ENCODE measurements around the gene C1orf159. TPM values are rescaled to one million over a fixed set of nuclear protein-coding genes. Genes with fewer than 3 reads are reported as not detected.

C1orf159 gene
- polyA plus RNA-seq, 3 donors: 6.4 to 20.1 (median 14.1) TPM

GRCh38 chr1:1122078-1122811 lies 6.4 kb upstream of the C1orf159 start:
- DNase-seq (ENCODE audit: extremely low read depth in 1 of 11, low read depth in 9 of 11, low spot score in 4 of 11): peak in 2 of 11 donors; percentile 59 to 71

GRCh38 chr1:1121611-1122077 lies 5.8 kb upstream of the C1orf159 start:
- no peak for DNase-seq (ENCODE audit: extremely low read depth in 1 of 11, low read depth in 9 of 11, low spot score in 4 of 11)

GRCh38 chr1:1120866-1121591 lies 5.1 kb upstream of the C1orf159 start:
- no peak for DNase-seq (ENCODE audit: extremely low read depth in 1 of 11, low read depth in 9 of 11, low spot score in 4 of 11)

- DNase-seq (ENCODE audit: extremely low read depth in 1 of 11, low read depth in 9 of 11, low spot score in 4 of 11): no peak
These were observed 4.2 kb upstream of the C1orf159 start for GRCh38 chr1:1120096-1120495.

GRCh38 chr1:1119272-1119890 lies 3.5 kb upstream of the C1orf159 start:
- DNase-seq (ENCODE audit: extremely low read depth in 1 of 11, low read depth in 9 of 11, low spot score in 4 of 11): no peak

- no peak for DNase-seq (ENCODE audit: extremely low read depth in 1 of 11, low read depth in 9 of 11, low spot score in 4 of 11)
These were observed 3.0 kb upstream of the C1orf159 start for GRCh38 chr1:1118876-1119220.

- DNase-seq (ENCODE audit: extremely low read depth in 1 of 11, low read depth in 9 of 11, low spot score in 4 of 11): no peak
These were observed 2.4 kb upstream of the C1orf159 start for GRCh38 chr1:1118011-1118875.

- no peak for DNase-seq (ENCODE audit: extremely low read depth in 1 of 11, low read depth in 9 of 11, low spot score in 4 of 11)
These were observed 1.6 kb upstream of the C1orf159 start for GRCh38 chr1:1117469-1117831.

GRCh38 chr1:1116701-1117468 lies 996 bp upstream of the C1orf159 start:
- no peak for DNase-seq (ENCODE audit: extremely low read depth in 1 of 11, low read depth in 9 of 11, low spot score in 4 of 11)

- DNase-seq (ENCODE audit: extremely low read depth in 1 of 11, low read depth in 9 of 11, low spot score in 4 of 11): no peak
These were observed 628 bp downstream of the C1orf159 start for GRCh38 chr1:1115136-1115785.

- no peak for DNase-seq (ENCODE audit: extremely low read depth in 1 of 11, low read depth in 9 of 11, low spot score in 4 of 11)
These were observed 1.5 kb downstream of the C1orf159 start for GRCh38 chr1:1114431-1114830.

- DNase-seq (ENCODE audit: extremely low read depth in 1 of 11, low read depth in 9 of 11, low spot score in 4 of 11): no peak
These were observed 3.5 kb downstream of the C1orf159 start for GRCh38 chr1:1112237-1112985.

- DNase-seq (ENCODE audit: extremely low read depth in 1 of 11, low read depth in 9 of 11, low spot score in 4 of 11): no peak
These were observed 4.2 kb downstream of the C1orf159 start for GRCh38 chr1:1111516-1112236.

GRCh38 chr1:1110561-1110971 lies 5.3 kb downstream of the C1orf159 start:
- DNase-seq (ENCODE audit: extremely low read depth in 1 of 11, low read depth in 9 of 11, low spot score in 4 of 11): no peak

GRCh38 chr1:1109743-1110142 lies 6.1 kb downstream of the C1orf159 start:
- no peak for DNase-seq (ENCODE audit: extremely low read depth in 1 of 11, low read depth in 9 of 11, low spot score in 4 of 11)

GRCh38 chr1:1106510-1107221 lies 9.2 kb downstream of the C1orf159 start:
- DNase-seq (ENCODE audit: extremely low read depth in 1 of 11, low read depth in 9 of 11, low spot score in 4 of 11): no peak

Data from renal cortex interstitium (tissue), 11 donors.